GM13977 (cell line): ENCODE measurements around the gene MTERF4.

Source experiments
- DNase-seq: peaks from one replicate; pipeline ENCODE4 v3.0.0; 2012; ENCODE audit warnings: low spot score
- CTCF ChIP-seq: IDR thresholded peaks from 2 replicates; pipeline ENCODE4 v1.5.1; 2012; ENCODE audit warnings: mild to moderate bottlenecking, control low read depth; ENCODE audit not compliant: insufficient read depth; ENCODE audit errors: extremely low read depth, missing control alignments
- in situ Hi-C: fragments of 300-500 bp; cut with MboI; formaldehyde crosslinking; loops from one replicate; pipeline ENCODE4 v1.12.0; 2022; ENCODE audit warnings: low sequenced_read_pairs, low pct_unique_long_range_greater_than_20kb, mixed read lengths, inconsistent platforms; ENCODE audit not compliant: unreplicated experiment

Gene MTERF4

DNA sequence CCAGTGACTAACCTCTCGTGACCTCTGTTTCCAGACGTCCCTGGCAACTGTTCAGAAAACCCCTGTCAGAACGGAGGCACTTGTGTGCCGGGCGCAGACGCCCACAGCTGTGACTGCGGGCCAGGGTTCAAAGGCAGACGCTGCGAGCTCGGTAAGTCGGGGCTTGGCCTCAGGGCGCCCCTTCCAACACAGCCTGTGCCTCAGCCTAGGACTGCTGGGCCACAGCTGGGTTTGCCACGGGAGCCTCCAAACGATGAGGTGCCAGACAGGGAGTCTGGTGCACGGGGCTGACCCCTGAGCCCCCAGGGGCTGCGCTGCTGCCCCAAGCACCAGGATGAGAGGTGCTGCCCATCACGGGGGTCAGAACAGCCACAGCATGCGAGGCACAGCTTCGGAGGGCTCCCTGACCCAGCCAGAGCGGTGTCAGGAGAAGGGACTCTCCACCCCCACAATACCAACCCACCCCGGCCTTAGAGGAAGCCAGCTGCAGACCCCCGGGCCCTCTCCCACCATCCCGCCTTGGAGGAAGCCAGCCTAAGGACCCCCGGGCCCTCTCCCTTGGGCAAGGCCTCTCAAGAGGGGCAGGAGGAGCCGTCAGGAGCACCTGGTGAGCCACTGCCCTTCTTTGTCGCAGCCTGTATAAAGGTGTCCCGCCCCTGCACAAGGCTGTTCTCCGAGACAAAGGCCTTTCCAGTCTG lies 20.3 kb downstream of the MTERF4 start:
- DNase-seq, result no peak
- TF ChIP-seq CTCF, result no peak

DNA sequence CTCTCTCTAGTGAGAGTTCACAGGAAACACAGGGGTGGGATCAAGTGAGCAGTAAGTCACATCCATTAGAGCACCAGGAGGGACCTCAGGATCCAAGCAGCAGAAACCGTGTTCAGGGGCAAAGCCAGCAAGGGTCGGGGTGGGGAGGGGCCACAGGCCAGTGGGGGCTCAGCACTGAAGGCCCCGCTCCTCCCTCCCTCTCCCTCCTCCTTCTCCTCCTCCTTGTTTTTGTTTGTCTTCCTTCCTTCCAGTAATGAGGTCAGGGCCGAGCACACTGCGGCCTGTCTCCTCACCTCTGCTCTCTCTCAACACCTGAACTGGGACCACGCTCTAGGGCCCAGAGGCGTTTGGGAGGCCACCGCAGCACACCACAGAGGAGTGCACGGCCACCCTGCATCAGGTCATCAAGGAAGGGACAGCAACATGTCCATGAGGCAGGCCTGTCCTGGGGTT lies 20.9 kb downstream of the MTERF4 start:
- TF ChIP-seq CTCF, result no peak
- no peak for DNase-seq
- in situ Hi-C loops, result no loop called here

More for the DNA sequence above, 20.3 kb downstream of the MTERF4 start:
- in situ Hi-C loops, result no loop called here

GRCh38 chr2:241080405-241081189 lies 21.5 kb downstream of the MTERF4 start:
- in situ Hi-C loops, result no loop called here
- no peak for TF ChIP-seq CTCF
- no peak for DNase-seq

DNA sequence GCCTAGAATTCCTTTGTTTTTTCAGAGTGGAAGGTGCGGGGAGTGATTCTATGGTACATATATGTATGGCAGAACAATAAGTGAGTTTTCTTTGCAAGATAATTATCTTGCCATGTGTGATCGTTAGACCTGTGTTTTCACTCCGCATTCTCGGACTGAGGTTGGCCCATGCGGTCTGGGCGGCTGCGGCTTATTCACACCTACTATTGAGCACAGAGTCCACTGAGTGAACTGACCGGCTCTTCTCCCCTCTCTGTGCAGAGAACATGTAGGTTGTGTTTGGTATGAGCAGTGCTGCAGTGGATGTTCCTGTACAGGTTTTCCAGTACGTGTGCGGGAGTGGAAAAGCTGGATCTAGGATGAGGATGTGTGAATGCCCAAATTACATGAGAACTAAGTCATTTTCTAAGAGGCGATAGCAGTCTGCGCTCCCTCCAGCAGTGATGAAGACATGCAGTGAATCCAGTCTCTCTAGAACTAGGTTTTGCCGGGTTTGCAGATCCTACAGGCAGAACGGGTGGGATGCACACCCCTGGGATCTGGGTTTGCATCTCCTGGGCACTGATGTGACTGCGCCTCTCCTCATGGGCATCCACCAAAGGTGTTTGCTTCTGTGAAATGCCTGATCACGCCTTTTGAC lies 27.1 kb downstream of the MTERF4 start:
- in situ Hi-C loops, result no loop called here
- DNase-seq, result no peak
- no peak for TF ChIP-seq CTCF

DNA sequence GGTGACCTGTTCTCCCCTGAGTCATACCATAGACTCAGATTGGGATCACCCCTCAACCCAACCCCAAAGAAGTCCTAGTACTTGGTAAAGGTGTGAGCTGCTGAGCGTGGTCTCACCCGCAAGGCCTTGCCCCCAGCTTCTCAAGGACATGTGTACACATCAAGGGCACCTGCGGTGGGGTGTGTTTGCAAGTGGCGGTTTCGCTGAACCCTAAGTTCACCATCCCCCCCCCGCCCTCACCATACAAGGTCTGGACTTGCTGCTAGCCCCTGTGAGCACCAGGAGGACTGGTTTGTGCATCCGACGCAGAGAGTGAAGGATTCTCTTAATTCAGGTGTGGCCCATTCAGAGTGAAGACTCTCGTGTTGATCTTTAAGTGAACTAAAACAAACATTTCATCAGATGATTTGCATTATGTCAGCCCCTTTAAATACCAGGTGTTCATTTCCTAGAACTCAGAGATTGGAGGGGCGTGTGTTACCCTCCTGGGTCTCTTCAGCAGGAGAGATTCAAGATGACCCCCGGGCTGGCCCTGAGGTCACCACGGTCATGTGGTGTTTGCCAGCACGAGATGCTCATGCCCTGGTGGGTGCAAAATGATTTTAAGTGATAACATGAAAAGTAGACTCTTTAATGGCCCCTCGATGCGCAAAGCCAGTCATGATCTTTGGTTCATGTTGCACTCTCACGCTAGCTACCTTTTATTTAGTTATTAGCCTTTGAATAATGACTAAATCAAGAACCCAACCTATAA lies 27.8 kb downstream of the MTERF4 start:
- TF ChIP-seq CTCF, result no peak
- in situ Hi-C loops, result no loop called here
- DNase-seq, result no peak
